HG02885 (cell line): ENCODE measurements around the gene RABL3.
"Not testable (repeated sequence)": the region's sequence is repeated elsewhere in the genome, so short reads cannot be mapped to it uniquely, and the experiment has no call there.

ENCODE experiments used
- ATAC-seq: cut with Tn5 transposase; IDR thresholded peaks from one replicate; pipeline ENCODE4 v1.9.1; 2021; ENCODE audit warnings: mild to moderate bottlenecking; ENCODE audit not compliant: unreplicated experiment, poor library complexity

RABL3 gene

GRCh38 chr3:120649830-120650233 is 92.5 kb downstream of the RABL3 start:
- peak; percentile 60 for ATAC-seq

GRCh38 chr3:120648290-120648689 is 94.0 kb downstream of the RABL3 start:
- ATAC-seq: no peak

- ATAC-seq: no peak
Observed at GRCh38 chr3:120646771-120647432, 95.4 kb downstream of the RABL3 start.

- no peak for ATAC-seq
Observed at GRCh38 chr3:120645083-120645845, 97.1 kb downstream of the RABL3 start.

- peak; percentile 40 for ATAC-seq
Observed at GRCh38 chr3:120642368-120642948, 99.9 kb downstream of the RABL3 start.

GRCh38 chr3:120641696-120642246 is 100.5 kb downstream of the RABL3 start:
- no peak for ATAC-seq

GRCh38 chr3:120640231-120640630 is 102.1 kb downstream of the RABL3 start:
- ATAC-seq: no peak

GRCh38 chr3:120638820-120639219 is 103.5 kb downstream of the RABL3 start:
- ATAC-seq: not testable (repeated sequence)

GRCh38 chr3:120637851-120638559 is 104.3 kb downstream of the RABL3 start:
- no peak for ATAC-seq

- no peak for ATAC-seq
Observed at GRCh38 chr3:120636795-120637401, 105.4 kb downstream of the RABL3 start.
